Measurements from ENCODE around the gene SLC8A1.

Gene SLC8A1

GRCh38 chr2:40310303-40310702, 141.6 kb downstream of the SLC8A1 start:
- no peak for DNase-seq (ENCODE audit: low spot score in 2 of 2)
- ATAC-seq, result no peak
- Mint-ChIP-seq H3K36me3 (no peaks in the 10 kb centered on the region), H3K9me3 (no peaks in the 10 kb centered on the region), H3K4me3 (no peak overlapping the region), H3K4me1 (no peaks in the 10 kb centered on the region), H3K27ac (no peak overlapping the region)

GRCh38 chr2:40304340-40304739, 147.6 kb downstream of the SLC8A1 start:
- no peaks in the 10 kb centered on the region for H3K36me3 Mint-ChIP-seq
- H3K4me3 Mint-ChIP-seq, result no peak overlapping the region
- no peaks in the 10 kb centered on the region for H3K4me1 Mint-ChIP-seq
- H3K9me3 Mint-ChIP-seq, result no peaks in the 10 kb centered on the region
- ATAC-seq (no peak), DNase-seq (ENCODE audit: low spot score in 2 of 2) (no peak)
- H3K27ac Mint-ChIP-seq, result no peak overlapping the region

GRCh38 chr2:40303746-40304145, 148.1 kb downstream of the SLC8A1 start:
- no peaks in the 10 kb centered on the region for H3K4me1 Mint-ChIP-seq
- H3K9me3 Mint-ChIP-seq, result no peaks in the 10 kb centered on the region
- H3K4me3 Mint-ChIP-seq, result no peak overlapping the region

GRCh38 chr2:40302751-40303325, 149.1 kb downstream of the SLC8A1 start:
- Mint-ChIP-seq H3K27ac (no peak overlapping the region), H3K4me1 (no peaks in the 10 kb centered on the region), H3K36me3 (no peaks in the 10 kb centered on the region), H3K9me3 (no peaks in the 10 kb centered on the region), H3K4me3 (no peak overlapping the region)
- DNase-seq (ENCODE audit: low spot score in 2 of 2), result no peak
- no peak for ATAC-seq

More at GRCh38 chr2:40303746-40304145, 148.1 kb downstream of the SLC8A1 start:
- no peaks in the 10 kb centered on the region for H3K36me3 Mint-ChIP-seq
- DNase-seq (ENCODE audit: low spot score in 2 of 2) (no peak), ATAC-seq (no peak)
- H3K27ac Mint-ChIP-seq, result no peak overlapping the region

GRCh38 chr2:40300391-40300790, 151.5 kb downstream of the SLC8A1 start:
- DNase-seq (ENCODE audit: low spot score in 2 of 2), result no peak
- no peaks in the 10 kb centered on the region for H3K36me3 Mint-ChIP-seq
- no peak overlapping the region for H3K4me3 Mint-ChIP-seq
- H3K9me3 Mint-ChIP-seq, result no peaks in the 10 kb centered on the region
- ATAC-seq, result no peak
- no peak overlapping the region for H3K27ac Mint-ChIP-seq
- no peaks in the 10 kb centered on the region for H3K4me1 Mint-ChIP-seq

- no peaks in the 10 kb centered on the region for H3K4me1 Mint-ChIP-seq
- H3K36me3 Mint-ChIP-seq, result no peaks in the 10 kb centered on the region
Observed at GRCh38 chr2:40299781-40300180, 152.1 kb downstream of the SLC8A1 start.

GRCh38 chr2:40299173-40299572, 152.7 kb downstream of the SLC8A1 start:
- Mint-ChIP-seq H3K27ac (no peak overlapping the region), H3K9me3 (no peaks in the 10 kb centered on the region)

More at GRCh38 chr2:40299781-40300180, 152.1 kb downstream of the SLC8A1 start:
- Mint-ChIP-seq H3K9me3 (no peaks in the 10 kb centered on the region), H3K4me3 (no peak overlapping the region), H3K27ac (no peak overlapping the region)
- ATAC-seq (no peak), DNase-seq (ENCODE audit: low spot score in 2 of 2) (no peak)

GRCh38 chr2:40298026-40298425, 153.9 kb downstream of the SLC8A1 start:
- Mint-ChIP-seq H3K4me3 (no peak overlapping the region), H3K9me3 (peaks cover under 1% of the 10 kb centered on the region)
- no peak for DNase-seq (ENCODE audit: low spot score in 2 of 2)

More at GRCh38 chr2:40299173-40299572, 152.7 kb downstream of the SLC8A1 start:
- Mint-ChIP-seq H3K36me3 (no peaks in the 10 kb centered on the region), H3K4me3 (no peak overlapping the region), H3K4me1 (no peaks in the 10 kb centered on the region)
- ATAC-seq (no peak), DNase-seq (ENCODE audit: low spot score in 2 of 2) (no peak)

GRCh38 chr2:40292291-40292690, 159.6 kb downstream of the SLC8A1 start:
- DNase-seq (ENCODE audit: low spot score in 2 of 2) (no peak), ATAC-seq (no peak)
- H3K27ac Mint-ChIP-seq, result no peak overlapping the region
- no peaks in the 10 kb centered on the region for H3K36me3 Mint-ChIP-seq
- no peak overlapping the region for H3K4me3 Mint-ChIP-seq
- no peaks in the 10 kb centered on the region for H3K4me1 Mint-ChIP-seq
- peaks cover 3% of the 10 kb centered on the region for H3K9me3 Mint-ChIP-seq

More at GRCh38 chr2:40298026-40298425, 153.9 kb downstream of the SLC8A1 start:
- Mint-ChIP-seq H3K27ac (no peak overlapping the region), H3K36me3 (no peaks in the 10 kb centered on the region), H3K4me1 (no peaks in the 10 kb centered on the region)
- no peak for ATAC-seq

GRCh38 chr2:40289771-40290404, 162.0 kb downstream of the SLC8A1 start:
- Mint-ChIP-seq H3K9me3 (peaks cover 3% of the 10 kb centered on the region), H3K4me3 (no peak overlapping the region), H3K36me3 (no peaks in the 10 kb centered on the region), H3K27ac (no peak overlapping the region), H3K4me1 (no peaks in the 10 kb centered on the region)
- ATAC-seq (no peak), DNase-seq (ENCODE audit: low spot score in 2 of 2) (no peak)

GRCh38 chr2:40287773-40288172, 164.1 kb downstream of the SLC8A1 start:
- no peaks in the 10 kb centered on the region for H3K36me3 Mint-ChIP-seq
- H3K4me3 Mint-ChIP-seq, result no peak overlapping the region
- H3K4me1 Mint-ChIP-seq, result no peaks in the 10 kb centered on the region
- no peak for ATAC-seq
- no peak for DNase-seq (ENCODE audit: low spot score in 2 of 2)
- no peaks in the 10 kb centered on the region for H3K9me3 Mint-ChIP-seq
- no peak overlapping the region for H3K27ac Mint-ChIP-seq

GRCh38 chr2:40287195-40287594, 164.7 kb downstream of the SLC8A1 start:
- Mint-ChIP-seq H3K9me3 (no peaks in the 10 kb centered on the region), H3K4me3 (no peak overlapping the region), H3K36me3 (no peaks in the 10 kb centered on the region), H3K27ac (no peak overlapping the region), H3K4me1 (no peaks in the 10 kb centered on the region)
- no peak for DNase-seq (ENCODE audit: low spot score in 2 of 2)
- ATAC-seq, result no peak

- Mint-ChIP-seq H3K36me3 (no peaks in the 10 kb centered on the region), H3K27ac (no peak overlapping the region), H3K9me3 (no peaks in the 10 kb centered on the region), H3K4me3 (no peak overlapping the region), H3K4me1 (no peaks in the 10 kb centered on the region)
- no peak for ATAC-seq
- no peak for DNase-seq (ENCODE audit: low spot score in 2 of 2)
Observed at GRCh38 chr2:40286721-40287120, 165.2 kb downstream of the SLC8A1 start.

GRCh38 chr2:40285391-40285790, 166.5 kb downstream of the SLC8A1 start:
- H3K9me3 Mint-ChIP-seq, result no peaks in the 10 kb centered on the region
- no peaks in the 10 kb centered on the region for H3K4me1 Mint-ChIP-seq
- no peak overlapping the region for H3K4me3 Mint-ChIP-seq
- DNase-seq (ENCODE audit: low spot score in 2 of 2), result no peak
- no peaks in the 10 kb centered on the region for H3K36me3 Mint-ChIP-seq
- ATAC-seq, result no peak
- no peak overlapping the region for H3K27ac Mint-ChIP-seq

- ATAC-seq (no peak), DNase-seq (ENCODE audit: low spot score in 2 of 2) (no peak)
- Mint-ChIP-seq H3K27ac (no peak overlapping the region), H3K36me3 (no peaks in the 10 kb centered on the region), H3K4me1 (no peaks in the 10 kb centered on the region), H3K9me3 (no peaks in the 10 kb centered on the region), H3K4me3 (no peak overlapping the region)
Observed at GRCh38 chr2:40284797-40285196, 167.1 kb downstream of the SLC8A1 start.

GRCh38 chr2:40283111-40283909, 168.6 kb downstream of the SLC8A1 start:
- Mint-ChIP-seq H3K9me3 (no peaks in the 10 kb centered on the region), H3K4me3 (no peak overlapping the region), H3K4me1 (no peaks in the 10 kb centered on the region), H3K27ac (no peak overlapping the region), H3K36me3 (no peaks in the 10 kb centered on the region)
- no peak for DNase-seq (ENCODE audit: low spot score in 2 of 2)
- no peak for ATAC-seq
